Measurements from ENCODE around the gene LHX4.

DNA sequence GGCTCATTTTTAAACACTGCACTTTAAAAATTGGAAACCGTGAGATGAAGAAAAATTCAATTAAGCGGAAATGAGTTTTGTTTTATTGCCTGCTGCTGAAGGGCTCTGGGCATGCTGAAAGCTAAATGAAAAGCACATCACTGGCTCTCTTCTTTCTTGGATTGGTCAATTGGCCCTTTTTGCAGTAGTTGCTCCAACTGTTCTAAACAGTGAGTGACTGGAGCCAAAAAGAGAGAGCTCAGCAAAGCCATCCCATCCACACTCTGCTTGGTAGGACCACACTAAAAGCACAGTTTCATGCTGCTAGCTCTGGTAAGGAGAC, 48.1 kb downstream of the LHX4 start:
- TF ChIP-seq BACH2 (CRISPR knock-in tag; IDR thresholded peaks at IDR 0.05; ENCODE audit: borderline replicate concordance) (no peak), RARB (CRISPR knock-in tag; IDR thresholded peaks at IDR 0.05) (no peak)
